Peyer's patch (tissue), 4 donors: ENCODE measurements around the gene BBLN.
"Not testable (repeated sequence)": the region's sequence is repeated elsewhere in the genome, so short reads cannot be mapped to it uniquely, and the experiment has no call there.

Experiments
- POLR2A ChIP-seq, 2 donors: fragments of 450-650 bp; IDR thresholded peaks; one replicate each; pipeline ENCODE4 v1.5.1; 2017; ENCODE audit warnings: antibody characterized with exemption in 2 of 2, mild to moderate bottlenecking in 2 of 2, moderate library complexity in 2 of 2
- TF ChIP-seq, protein P1 (sequence below), 6 experiments: fragments of 450-650 bp in 4 of 6; fragments of 200-600 bp in 2 of 6; sonication (generic) in 1 of 6; IDR thresholded peaks; one replicate each; pipeline ENCODE4 v1.5.1; 2017 to 2019; ENCODE audit warnings: antibody characterized with exemption in 6 of 6, mild to moderate bottlenecking in 3 of 6, moderate library complexity in 1 of 6

DNA sequence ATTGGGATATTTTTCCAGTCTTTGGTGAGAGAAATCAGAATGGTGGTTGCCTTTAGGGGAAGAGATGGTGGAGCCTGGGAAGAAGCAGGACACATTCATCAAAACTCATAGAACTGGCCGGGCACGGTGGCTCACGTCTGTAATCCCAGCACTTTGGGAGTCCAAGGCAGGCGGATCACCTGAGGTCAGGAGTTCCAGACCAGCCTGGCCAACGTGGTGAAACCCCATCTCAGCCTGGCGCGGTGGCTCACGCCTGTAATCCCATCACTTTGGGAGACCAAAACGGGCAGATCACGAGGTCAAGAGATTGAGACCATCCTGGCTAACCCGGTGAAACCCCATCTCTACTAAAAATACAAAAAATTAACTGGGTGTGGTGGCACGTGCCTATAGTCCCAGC lies 48.3 kb upstream of the BBLN start:
- not testable (repeated sequence) for TF ChIP-seq POLR2A (IDR thresholded peaks at IDR 0.05)
- TF ChIP-seq, protein P1, sequence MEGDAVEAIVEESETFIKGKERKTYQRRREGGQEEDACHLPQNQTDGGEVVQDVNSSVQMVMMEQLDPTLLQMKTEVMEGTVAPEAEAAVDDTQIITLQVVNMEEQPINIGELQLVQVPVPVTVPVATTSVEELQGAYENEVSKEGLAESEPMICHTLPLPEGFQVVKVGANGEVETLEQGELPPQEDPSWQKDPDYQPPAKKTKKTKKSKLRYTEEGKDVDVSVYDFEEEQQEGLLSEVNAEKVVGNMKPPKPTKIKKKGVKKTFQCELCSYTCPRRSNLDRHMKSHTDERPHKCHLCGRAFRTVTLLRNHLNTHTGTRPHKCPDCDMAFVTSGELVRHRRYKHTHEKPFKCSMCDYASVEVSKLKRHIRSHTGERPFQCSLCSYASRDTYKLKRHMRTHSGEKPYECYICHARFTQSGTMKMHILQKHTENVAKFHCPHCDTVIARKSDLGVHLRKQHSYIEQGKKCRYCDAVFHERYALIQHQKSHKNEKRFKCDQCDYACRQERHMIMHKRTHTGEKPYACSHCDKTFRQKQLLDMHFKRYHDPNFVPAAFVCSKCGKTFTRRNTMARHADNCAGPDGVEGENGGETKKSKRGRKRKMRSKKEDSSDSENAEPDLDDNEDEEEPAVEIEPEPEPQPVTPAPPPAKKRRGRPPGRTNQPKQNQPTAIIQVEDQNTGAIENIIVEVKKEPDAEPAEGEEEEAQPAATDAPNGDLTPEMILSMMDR (IDR thresholded peaks at IDR 0.05): not testable (repeated sequence)
